ENCODE data around the gene RNF208. TPM values are rescaled to one million over a fixed set of nuclear protein-coding genes. Genes with fewer than 3 reads are reported as not detected.
"Not testable (repeated sequence)": the region's sequence is repeated elsewhere in the genome, so short reads cannot be mapped to it uniquely, and the experiment has no call there.

RNF208 gene
- polyA plus RNA-seq, 1 donor: 11.0 TPM

- DNase-seq: no peak
- H3K27ac ChIP-seq (ENCODE audit: low read length): no peak overlapping the region
- H3K36me3 ChIP-seq (ENCODE audit: control insufficient read depth, insufficient read depth, low read length): peaks cover 24% of the 10 kb centered on the region
- peaks cover 28% of the 10 kb centered on the region for H3K4me1 ChIP-seq (ENCODE audit: control insufficient read depth, insufficient read depth, low read length)
- no peak overlapping the region for H3K4me3 ChIP-seq (ENCODE audit: low read length)
- H3K27me3 ChIP-seq (ENCODE audit: control insufficient read depth, insufficient read depth, low read length): no peaks in the 10 kb centered on the region
- no peaks in the 10 kb centered on the region for H3K9me3 ChIP-seq (ENCODE audit: control insufficient read depth, low read depth, low read length)
- WGBS (ENCODE audit: insufficient coverage, low lambda C conversion rate): no CpG with 5 or more reads among the region's 36 CpGs
Observed at GRCh38 chr9:137244486-137245449, 22.7 kb upstream of the RNF208 start.

GRCh38 chr9:137243626-137244485 lies 21.8 kb upstream of the RNF208 start:
- no CpG with 5 or more reads among the region's 15 CpGs for WGBS (ENCODE audit: insufficient coverage, low lambda C conversion rate)
- no peaks in the 10 kb centered on the region for H3K27me3 ChIP-seq (ENCODE audit: control insufficient read depth, insufficient read depth, low read length)
- H3K4me3 ChIP-seq (ENCODE audit: low read length): no peak overlapping the region
- peaks cover 35% of the 10 kb centered on the region for H3K4me1 ChIP-seq (ENCODE audit: control insufficient read depth, insufficient read depth, low read length)
- H3K27ac ChIP-seq (ENCODE audit: low read length): no peak overlapping the region
- peaks cover 24% of the 10 kb centered on the region for H3K36me3 ChIP-seq (ENCODE audit: control insufficient read depth, insufficient read depth, low read length)
- H3K9me3 ChIP-seq (ENCODE audit: control insufficient read depth, low read depth, low read length): no peaks in the 10 kb centered on the region
- DNase-seq: no peak

DNA sequence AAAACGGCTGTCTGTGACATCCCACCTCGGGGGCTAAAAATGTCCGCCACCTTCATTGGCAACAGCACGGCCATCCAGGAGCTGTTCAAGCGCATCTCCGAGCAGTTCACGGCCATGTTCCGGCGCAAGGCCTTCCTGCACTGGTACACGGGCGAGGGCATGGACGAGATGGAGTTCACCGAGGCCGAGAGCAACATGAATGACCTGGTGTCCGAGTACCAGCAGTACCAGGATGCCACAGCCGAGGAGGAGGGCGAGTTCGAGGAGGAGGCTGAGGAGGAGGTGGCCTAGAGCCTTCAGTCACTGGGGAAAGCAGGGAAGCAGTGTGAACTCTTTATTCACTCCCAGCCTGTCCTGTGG lies 21.2 kb upstream of the RNF208 start:
- Histone ChIP-seq H3K4me1 (ENCODE audit: control insufficient read depth, insufficient read depth, low read length) (peaks cover 41% of the 10 kb centered on the region), H3K36me3 (ENCODE audit: control insufficient read depth, insufficient read depth, low read length) (peaks cover 24% of the 10 kb centered on the region), H3K4me3 (ENCODE audit: low read length) (peak overlapping the region; percentile 81)
- not testable (repeated sequence) for H3K27me3 ChIP-seq (ENCODE audit: control insufficient read depth, insufficient read depth, low read length); H3K9me3 ChIP-seq (ENCODE audit: control insufficient read depth, low read depth, low read length); H3K27ac ChIP-seq (ENCODE audit: low read length); DNase-seq
- WGBS (ENCODE audit: insufficient coverage, low lambda C conversion rate): no CpG with 5 or more reads among the region's 18 CpGs

- H3K27ac ChIP-seq (ENCODE audit: low read length): peak overlapping the region; percentile 86
- no peak for DNase-seq
- H3K27me3 ChIP-seq (ENCODE audit: control insufficient read depth, insufficient read depth, low read length): no peaks in the 10 kb centered on the region
- H3K9me3 ChIP-seq (ENCODE audit: control insufficient read depth, low read depth, low read length): no peaks in the 10 kb centered on the region
- H3K36me3 ChIP-seq (ENCODE audit: control insufficient read depth, insufficient read depth, low read length): peaks cover 24% of the 10 kb centered on the region
- H3K4me3 ChIP-seq (ENCODE audit: low read length): peak overlapping the region; percentile 81
- H3K4me1 ChIP-seq (ENCODE audit: control insufficient read depth, insufficient read depth, low read length): peaks cover 48% of the 10 kb centered on the region
- no CpG with 5 or more reads among the region's 36 CpGs for WGBS (ENCODE audit: insufficient coverage, low lambda C conversion rate)
Observed at GRCh38 chr9:137242269-137243203, 20.5 kb upstream of the RNF208 start.

- H3K4me1 ChIP-seq (ENCODE audit: control insufficient read depth, insufficient read depth, low read length): peaks cover 56% of the 10 kb centered on the region
- H3K36me3 ChIP-seq (ENCODE audit: control insufficient read depth, insufficient read depth, low read length): peaks cover 24% of the 10 kb centered on the region
- H3K27me3 ChIP-seq (ENCODE audit: control insufficient read depth, insufficient read depth, low read length): no peaks in the 10 kb centered on the region
- peak overlapping the region; percentile 81 for H3K4me3 ChIP-seq (ENCODE audit: low read length)
- no CpG with 5 or more reads among the region's 83 CpGs for WGBS (ENCODE audit: insufficient coverage, low lambda C conversion rate)
- H3K27ac ChIP-seq (ENCODE audit: low read length): peak overlapping the region; percentile 86
- peak in 1 of 2 donors; percentile 72 for DNase-seq
- H3K9me3 ChIP-seq (ENCODE audit: control insufficient read depth, low read depth, low read length): no peaks in the 10 kb centered on the region
Observed at GRCh38 chr9:137241490-137242268, 19.6 kb upstream of the RNF208 start.

- WGBS (ENCODE audit: insufficient coverage, low lambda C conversion rate): no CpG with 5 or more reads among the region's 67 CpGs
- peaks cover 58% of the 10 kb centered on the region for H3K4me1 ChIP-seq (ENCODE audit: control insufficient read depth, insufficient read depth, low read length)
- H3K27me3 ChIP-seq (ENCODE audit: control insufficient read depth, insufficient read depth, low read length): no peaks in the 10 kb centered on the region
- H3K4me3 ChIP-seq (ENCODE audit: low read length): peak within 1 kb of the TSS; percentile 81
- H3K9me3 ChIP-seq (ENCODE audit: control insufficient read depth, low read depth, low read length): peaks cover 2% of the 10 kb centered on the region
- H3K36me3 ChIP-seq (ENCODE audit: control insufficient read depth, insufficient read depth, low read length): peaks cover 24% of the 10 kb centered on the region
- peak within 1 kb of the TSS; percentile 96 for H3K27ac ChIP-seq (ENCODE audit: low read length)
- peak; percentile 100 for DNase-seq
Observed at GRCh38 chr9:137240841-137241489, 18.9 kb upstream of the RNF208 start, which contains the start of gene TUBB4B. TSS of gene TUBB4B (plus strand) at chr9:137241287. CDS start at chr9:137241361, 74 bp downstream.

GRCh38 chr9:137240318-137240840 lies 18.3 kb upstream of the RNF208 start:
- Histone ChIP-seq H3K4me1 (ENCODE audit: control insufficient read depth, insufficient read depth, low read length) (peaks cover 60% of the 10 kb centered on the region), H3K9me3 (ENCODE audit: control insufficient read depth, low read depth, low read length) (peaks cover 7% of the 10 kb centered on the region)
- WGBS (ENCODE audit: insufficient coverage, low lambda C conversion rate): no CpG with 5 or more reads among the region's 58 CpGs

DNA sequence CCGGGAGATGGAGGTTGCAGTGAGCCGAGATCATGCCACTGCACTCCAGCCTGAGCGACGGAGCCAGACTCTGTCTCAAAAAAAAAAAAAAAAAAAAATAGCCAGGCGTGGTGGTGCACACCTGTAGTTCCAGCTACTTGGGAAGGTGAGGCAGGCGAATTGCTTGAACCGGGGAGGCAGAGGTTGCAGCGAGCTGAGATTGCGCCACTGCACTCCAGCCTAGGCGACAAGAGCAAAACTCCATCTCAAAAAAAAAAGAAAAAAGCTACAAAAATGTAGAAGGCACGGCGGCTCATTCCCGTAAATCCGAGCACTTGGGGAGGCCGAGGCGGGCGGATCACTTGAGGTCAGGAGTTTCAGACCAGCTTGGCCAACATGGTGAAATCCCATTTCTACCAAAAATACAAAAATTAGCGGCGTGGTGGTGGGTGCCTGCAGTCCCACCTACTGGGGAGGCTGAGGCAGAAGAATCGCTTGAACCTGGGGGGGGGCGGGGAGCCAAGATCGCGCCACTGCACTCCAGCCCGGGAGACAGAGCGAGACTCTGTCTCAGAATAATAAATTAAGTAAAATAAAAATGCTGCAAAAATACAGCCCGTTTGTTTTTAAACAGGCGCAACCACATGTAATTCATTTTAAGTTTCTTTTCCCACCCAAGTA lies 17.6 kb upstream of the RNF208 start:
- not testable (repeated sequence) for H3K9me3 ChIP-seq (ENCODE audit: control insufficient read depth, low read depth, low read length); DNase-seq; H3K27me3 ChIP-seq (ENCODE audit: control insufficient read depth, insufficient read depth, low read length)
- WGBS (ENCODE audit: insufficient coverage, low lambda C conversion rate): no CpG with 5 or more reads among the region's 27 CpGs
- Histone ChIP-seq H3K36me3 (ENCODE audit: control insufficient read depth, insufficient read depth, low read length) (peaks cover 24% of the 10 kb centered on the region), H3K4me3 (ENCODE audit: low read length) (peak overlapping the region; percentile 67), H3K27ac (ENCODE audit: low read length) (peak overlapping the region; percentile 96), H3K4me1 (ENCODE audit: control insufficient read depth, insufficient read depth, low read length) (peaks cover 61% of the 10 kb centered on the region)

More at GRCh38 chr9:137240318-137240840, 18.3 kb upstream of the RNF208 start:
- peak overlapping the region; percentile 96 for H3K27ac ChIP-seq (ENCODE audit: low read length)
- H3K4me3 ChIP-seq (ENCODE audit: low read length): peak overlapping the region; percentile 67
- no peaks in the 10 kb centered on the region for H3K27me3 ChIP-seq (ENCODE audit: control insufficient read depth, insufficient read depth, low read length)
- peaks cover 24% of the 10 kb centered on the region for H3K36me3 ChIP-seq (ENCODE audit: control insufficient read depth, insufficient read depth, low read length)
- peak; percentile 85 to 90 for DNase-seq
